IMR-90 (cell line): ENCODE results near the gene ANTXR2. TPM values are rescaled to one million over a fixed set of nuclear protein-coding genes. Genes with fewer than 3 reads are reported as not detected.

Experiments used
- ATAC-seq: fragments of 200-7000 bp; cut with Tn5 transposase; 2 replicates; pipeline ENCODE4 v1.9.1; 2020; ENCODE audit warnings: low read depth, mild to moderate bottlenecking, moderate library complexity
- BruUV-seq: library from RNA; stranded (reverse); fragments of 400-500 nt; replicated peaks from 2 replicates; lab custom pipeline; 2021; lab: Mats Ljungman, UMichigan
- CTCF ChIA-PET: fragments of 300-600 bp; formaldehyde crosslinking; extraction: SDS; loops from one replicate; lab custom pipeline; 2021; ENCODE audit warnings: antibody characterized with exemption; lab: Yijun Ruan, JAX
- POLR2A ChIA-PET: fragments of 300-600 bp; sonication (Branson Sonifier 250); formaldehyde crosslinking; loops from one replicate; lab custom pipeline; 2022; ENCODE audit warnings: antibody characterized with exemption; ENCODE audit not compliant: unreplicated experiment; lab: Charles Lee
- DNase-seq: peaks from one replicate; pipeline ENCODE4 v3.0.0; 2013
- H2AFZ ChIP-seq: replicated peaks from 2 replicates; pipeline ENCODE3; 2013; ENCODE audit warnings: low read length, mild to moderate bottlenecking; ENCODE audit not compliant: poor library complexity
- H2AK5ac ChIP-seq: 2 replicates; pipeline ENCODE4 v1.6.1; 2013; ENCODE audit warnings: low read depth, low read length, inconsistent platforms
- H2AK9ac ChIP-seq: replicated peaks from 2 replicates; pipeline ENCODE3; 2013; ENCODE audit warnings: mild to moderate bottlenecking, low read depth, low read length, moderate library complexity; ENCODE audit not compliant: poor library complexity
- H2BK120ac ChIP-seq: 2 replicates; pipeline ENCODE4 v1.6.1; 2013; ENCODE audit warnings: low read depth, low read length, inconsistent platforms
- H2BK15ac ChIP-seq: 3 replicates; pipeline ENCODE4 v1.6.1; 2013; ENCODE audit warnings: low read depth, low read length, inconsistent platforms
- H2BK20ac ChIP-seq: 2 replicates; pipeline ENCODE4 v1.6.1; 2013; ENCODE audit warnings: low read depth, mild to moderate bottlenecking, inconsistent platforms, low read length, moderate library complexity
- H2BK5ac ChIP-seq: 2 replicates; pipeline ENCODE4 v1.6.1; 2013; ENCODE audit warnings: mild to moderate bottlenecking, low read depth, low read length, inconsistent platforms; ENCODE audit not compliant: poor library complexity, severe bottlenecking
- H3K14ac ChIP-seq: replicated peaks from 2 replicates; pipeline ENCODE4 v1.6.1; 2013; ENCODE audit warnings: low read depth, low read length, inconsistent platforms
- H3K18ac ChIP-seq: 2 replicates; pipeline ENCODE4 v1.6.1; 2013; ENCODE audit warnings: low read depth, low read length, control low read depth
- H3K23ac ChIP-seq: 2 replicates; pipeline ENCODE4 v1.6.1; 2013; ENCODE audit warnings: low read depth, low read length, inconsistent platforms
- H3K27ac ChIP-seq: 2 replicates; pipeline ENCODE4 v1.5.1; 2013; ENCODE audit warnings: mild to moderate bottlenecking, control low read depth, low read length; ENCODE audit not compliant: insufficient read depth
- H3K27me3 ChIP-seq: 2 replicates; pipeline ENCODE4 v1.6.1; 2013; ENCODE audit warnings: low read length; ENCODE audit not compliant: control insufficient read depth, insufficient read depth
- H3K36me3 ChIP-seq: 2 replicates; pipeline ENCODE4 v1.6.1; 2013; ENCODE audit warnings: low read length, mixed read lengths; ENCODE audit not compliant: control insufficient read depth, insufficient read depth
- H3K4ac ChIP-seq: 2 replicates; pipeline ENCODE4 v1.6.1; 2013; ENCODE audit warnings: low read depth, low read length, inconsistent platforms
- H3K4me1 ChIP-seq: 2 replicates; pipeline ENCODE4 v1.6.1; 2013; ENCODE audit warnings: low read length, mixed read lengths; ENCODE audit not compliant: control insufficient read depth, insufficient read depth
- H3K4me2 ChIP-seq: 2 replicates; pipeline ENCODE4 v1.6.1; 2013; ENCODE audit warnings: low read depth, mild to moderate bottlenecking, control low read depth, low read length, moderate library complexity
- H3K4me3 ChIP-seq: 2 replicates; pipeline ENCODE4 v1.5.1; 2013; ENCODE audit warnings: low read depth, mild to moderate bottlenecking, control low read depth, low read length, moderate library complexity; ENCODE audit not compliant: insufficient read depth
- H3K56ac ChIP-seq: 2 replicates; pipeline ENCODE4 v1.6.1; 2013; ENCODE audit warnings: low read length, inconsistent platforms; ENCODE audit not compliant: insufficient read depth; ENCODE audit errors: extremely low read depth
- H3K79me1 ChIP-seq, 2 experiments: 2 replicates each; pipeline ENCODE4 v1.6.1; 2013; ENCODE audit warnings: low read length in 2 of 2, inconsistent platforms in 1 of 2, low read depth in 1 of 2
- H3K9ac ChIP-seq: 2 replicates; pipeline ENCODE4 v1.6.1; 2013; ENCODE audit warnings: low read depth, low read length, control low read depth
- H3K9me1 ChIP-seq: 2 replicates; pipeline ENCODE4 v1.6.1; 2013; ENCODE audit warnings: low read length, inconsistent platforms; ENCODE audit not compliant: insufficient read depth
- H3K9me3 ChIP-seq: 2 replicates; pipeline ENCODE4 v1.6.1; 2013; ENCODE audit warnings: low read length; ENCODE audit not compliant: control insufficient read depth, insufficient read depth
- H4K20me1 ChIP-seq: 2 replicates; pipeline ENCODE4 v1.6.1; 2013; ENCODE audit warnings: low read length, inconsistent platforms; ENCODE audit not compliant: insufficient read depth
- H4K5ac ChIP-seq: 2 replicates; pipeline ENCODE4 v1.6.1; 2013; ENCODE audit warnings: mild to moderate bottlenecking, low read depth, low read length, control low read depth
- H4K8ac ChIP-seq, 2 experiments: 2 replicates each; pipeline ENCODE4 v1.6.1; 2013; ENCODE audit warnings: low read depth in 2 of 2, low read length in 2 of 2, control low read depth in 1 of 2, inconsistent platforms in 1 of 2
- H4K91ac ChIP-seq: 2 replicates; pipeline ENCODE4 v1.6.1; 2013; ENCODE audit warnings: low read depth, low read length, inconsistent platforms; ENCODE audit not compliant: insufficient read depth
- CHD1 ChIP-seq: IDR thresholded peaks from 2 replicates; pipeline ENCODE4 v1.6.1; 2012; ENCODE audit warnings: low read depth, low read length, improper control_type of control experiment
- CTCF ChIP-seq: conservative IDR thresholded peaks from 2 replicates; pipeline ENCODE4 v1.5.1; 2012; ENCODE audit warnings: mild to moderate bottlenecking, low read depth, low read length, improper control_type of control experiment
- ELK1 ChIP-seq: fragments of 150-350 bp; IDR thresholded peaks from 2 replicates; pipeline ENCODE4 v1.6.1; 2016; ENCODE audit warnings: low read depth, mild to moderate bottlenecking, low read length, moderate library complexity, borderline replicate concordance
- MXI1 ChIP-seq: IDR thresholded peaks from 2 replicates; pipeline ENCODE4 v1.6.1; 2012; ENCODE audit warnings: low read depth, mild to moderate bottlenecking, low read length, moderate library complexity, borderline replicate concordance
- POLR2A ChIP-seq: IDR thresholded peaks from 2 replicates; pipeline ENCODE4 v1.6.1; 2012; ENCODE audit warnings: mild to moderate bottlenecking, low read depth, low read length
- RCOR1 ChIP-seq: IDR thresholded peaks from 2 replicates; pipeline ENCODE4 v1.6.1; 2012; ENCODE audit warnings: mild to moderate bottlenecking, low read length, improper control_type of control experiment; ENCODE audit not compliant: insufficient replicate concordance
- USF2 ChIP-seq: fragments of 150-350 bp; IDR thresholded peaks from 2 replicates; pipeline ENCODE4 v1.6.1; 2017; ENCODE audit warnings: mild to moderate bottlenecking, antibody characterized with exemption, low read length, low read depth
- WGBS, 2 experiments: methylation state at CpG; one replicate each; pipeline versions ENCODE4 v1.1.5 to v1.1.7; 2013; ENCODE audit warnings: missing lambda C conversion rate in 2 of 2; ENCODE audit not compliant: insufficient read length in 1 of 2; ENCODE audit errors: extremely low coverage in 2 of 2; 5-methylcytosine and 5-hydroxymethylcytosine counted together
- dilution Hi-C: fragments of 300-500 bp; cut with HindIII; formaldehyde crosslinking; loops from one replicate; pipeline ENCODE4 v1.14.3; 2018; ENCODE audit warnings: low sequenced_read_pairs; ENCODE audit not compliant: unreplicated experiment
- in situ Hi-C: fragments of 300-500 bp; cut with MboI; formaldehyde crosslinking; loops from 3 replicates; pipeline ENCODE4 v1.14.3; 2019; ENCODE audit warnings: low sequenced_read_pairs, inconsistent platforms, mixed read lengths
- intact Hi-C: fragments of 100-400 bp; cut with micrococcal nuclease; formaldehyde crosslinking; loops from 2 replicates; pipeline ENCODE4 v1.10.0; 2022
- polyA plus RNA-seq, 3 experiments: library from polyadenylated mRNA; depleted of rRNA; stranded (reverse); fragments of >200 nt; gene quantifications; 2 replicates each; pipeline ENCODE4 v1.2.3, GENCODE V29; 2012; ENCODE audit warnings: low replicate concordance in 1 of 3
- total RNA-seq: library from RNA; depleted of rRNA; stranded (reverse); fragments of >200 nt; gene quantifications from 2 replicates; pipeline ENCODE4 v1.2.3, GENCODE V29; 2012

Gene ANTXR2
- total and polyA plus RNA-seq, 2 of the 4 experiments (the other 2 are of a cell fraction), result 46.8 to 88.5 TPM

GRCh38 chr4:79949178-79949577 lies 123.9 kb downstream of the ANTXR2 start:
- Histone ChIP-seq H3K18ac (no peak overlapping the region), H2BK15ac (no peak overlapping the region), H3K23ac (no peak overlapping the region), H3K27me3 (no peaks in the 10 kb centered on the region), H3K4me1 (no peaks in the 10 kb centered on the region), H2BK120ac (no peak overlapping the region), H3K79me1 (peaks cover 4 to 25% of the 10 kb centered on the region in 2 experiments; a peak in 3 of 4 replicates), H3K9me3 (no peaks in the 10 kb centered on the region), H3K4me2 (no peak overlapping the region), H2BK20ac (no peak overlapping the region), H3K56ac (no peak overlapping the region), H2AK9ac (no peak overlapping the region), H3K4ac (no peak overlapping the region), H4K5ac (no peak overlapping the region), H4K8ac (no peak overlapping the region), H2BK5ac (no peak overlapping the region), H3K9ac (no peak overlapping the region), H4K20me1 (no peaks in the 10 kb centered on the region), H3K4me3 (no peak overlapping the region), H3K14ac (no peak overlapping the region; the same call in 1 of the 2 replicates), H2AFZ (no peak overlapping the region), H3K36me3 (0 out of 2 replicates have a peak, but pooled peaks cover 2% of the 10 kb centered on the region), H3K27ac (no peak overlapping the region), H3K9me1 (peaks cover 2% of the 10 kb centered on the region), H2AK5ac (no peak overlapping the region), H4K91ac (no peak overlapping the region)
- CTCF ChIA-PET, result no interaction called here
- TF ChIP-seq USF2 (no peak), CHD1 (no peak), POLR2A (no peak), ELK1 (no peak), CTCF (no peak), RCOR1 (no peak), MXI1 (no peak)
- ATAC-seq (no peak), DNase-seq (no peak)
- in situ Hi-C loops, result no loop called here
- dilution Hi-C loops, result no loop called here
- POLR2A ChIA-PET, result no interaction called here
- whole genome bisulfite sequencing, 2 experiments, result no CpG with 5 or more reads among the region's 2 CpGs
- intact Hi-C loops, result no loop called here
- BruUV-seq, result no TSS peak
